ENCODE results near the gene CCDC187.
"Not testable (repeated sequence)": the region's sequence is repeated elsewhere in the genome, so short reads cannot be mapped to it uniquely, and the experiment has no call there.

CCDC187 gene

GRCh38 chr9:136282272-136282861, 21.5 kb downstream of the CCDC187 start:
- DNase-seq = no peak

- DNase-seq = no peak
Observed at GRCh38 chr9:136281421-136282271, 22.2 kb downstream of the CCDC187 start.

GRCh38 chr9:136280535-136281315, 23.2 kb downstream of the CCDC187 start:
- no peak for DNase-seq

DNA sequence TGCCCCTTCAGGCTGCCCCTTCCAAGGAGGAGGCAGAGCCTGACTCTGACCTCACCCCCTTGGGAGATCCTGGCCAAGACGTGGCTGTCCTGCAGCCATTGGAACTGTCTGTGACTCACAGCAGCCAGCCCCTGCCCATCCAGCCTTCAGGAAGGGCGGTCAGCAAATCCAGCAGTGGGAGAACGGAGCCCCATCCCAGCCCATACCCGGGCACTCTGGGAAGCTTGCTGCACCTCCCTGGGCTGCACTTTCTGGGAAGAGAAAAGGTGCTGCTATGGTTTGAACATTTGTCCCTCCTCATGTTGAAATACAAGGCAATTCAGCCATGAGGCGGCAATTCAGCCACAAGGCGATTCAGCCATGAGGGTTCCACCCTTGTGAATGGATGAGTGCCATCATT, 24.4 kb downstream of the CCDC187 start:
- no peak for DNase-seq

- no peak for DNase-seq
Observed at GRCh38 chr9:136278894-136279293, 25.0 kb downstream of the CCDC187 start.

DNA sequence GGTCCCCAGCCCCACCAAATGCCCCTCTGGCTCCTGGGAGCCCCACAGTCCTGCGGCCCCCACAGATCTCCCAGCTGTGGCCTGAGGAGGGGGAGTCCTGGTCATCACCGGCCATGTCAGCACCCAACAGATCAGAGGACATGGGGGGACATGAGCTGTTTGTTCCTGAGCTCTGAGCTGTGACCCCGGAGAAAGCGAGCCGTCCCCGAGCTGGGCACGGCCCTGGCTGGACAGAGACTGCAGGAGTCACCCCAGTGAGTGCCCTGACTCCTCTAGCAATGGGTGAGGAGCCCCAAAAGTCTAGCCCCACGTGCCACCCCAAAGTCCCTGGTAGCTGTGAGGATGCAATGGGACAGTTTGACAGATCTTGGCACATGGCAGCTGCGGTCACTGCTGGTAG, 25.7 kb downstream of the CCDC187 start:
- DNase-seq = no peak

- DNase-seq = no peak
Observed at GRCh38 chr9:136277746-136278145, 26.1 kb downstream of the CCDC187 start.

GRCh38 chr9:136276716-136277115, 27.2 kb downstream of the CCDC187 start:
- no peak for DNase-seq

GRCh38 chr9:136275655-136276429, 28.1 kb downstream of the CCDC187 start:
- DNase-seq = no peak

- DNase-seq = no peak
Observed at GRCh38 chr9:136274786-136275654, 28.9 kb downstream of the CCDC187 start.

DNA sequence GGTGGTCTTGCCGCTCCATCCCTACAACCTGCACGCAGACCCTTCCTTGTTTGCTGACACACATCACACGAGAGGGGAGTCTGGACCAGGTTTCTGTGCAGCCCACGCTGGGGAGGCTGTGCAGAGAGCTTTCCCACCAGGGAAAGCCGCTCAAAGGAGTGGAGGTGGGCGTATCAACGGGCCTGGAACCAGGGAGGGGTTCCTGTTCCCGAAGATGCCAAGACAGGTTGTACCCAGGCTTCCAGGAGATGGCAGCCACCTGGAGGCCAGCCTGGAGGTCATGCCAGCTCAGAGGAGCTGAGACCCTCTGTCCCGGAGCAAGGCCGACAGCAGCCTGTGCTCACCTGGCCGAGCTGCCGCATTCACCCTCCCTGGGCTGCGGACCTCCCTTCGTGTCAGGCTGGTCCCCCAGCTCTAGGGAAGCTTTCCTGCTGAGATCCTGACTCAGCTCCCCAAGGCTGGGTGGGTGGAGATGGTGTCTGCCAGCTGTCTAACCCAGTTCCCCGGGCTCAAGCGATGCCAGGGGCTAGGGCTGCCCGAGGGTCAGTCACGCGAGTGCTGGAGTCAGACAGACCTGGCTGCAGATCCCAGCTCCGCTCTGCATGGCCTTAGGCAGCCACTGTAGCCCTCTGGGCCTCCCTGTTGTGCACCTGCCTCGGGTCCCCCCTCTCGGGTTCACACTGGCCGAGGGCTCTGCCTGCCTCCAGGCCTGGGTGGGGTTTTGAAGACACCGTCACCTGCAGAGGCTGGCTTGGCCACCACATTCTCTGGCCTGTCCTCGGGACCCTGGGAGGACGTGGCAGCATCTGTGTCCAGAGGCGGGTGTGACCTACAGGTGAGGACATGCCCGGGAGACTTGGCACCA, 29.7 kb downstream of the CCDC187 start:
- no peak for DNase-seq

DNA sequence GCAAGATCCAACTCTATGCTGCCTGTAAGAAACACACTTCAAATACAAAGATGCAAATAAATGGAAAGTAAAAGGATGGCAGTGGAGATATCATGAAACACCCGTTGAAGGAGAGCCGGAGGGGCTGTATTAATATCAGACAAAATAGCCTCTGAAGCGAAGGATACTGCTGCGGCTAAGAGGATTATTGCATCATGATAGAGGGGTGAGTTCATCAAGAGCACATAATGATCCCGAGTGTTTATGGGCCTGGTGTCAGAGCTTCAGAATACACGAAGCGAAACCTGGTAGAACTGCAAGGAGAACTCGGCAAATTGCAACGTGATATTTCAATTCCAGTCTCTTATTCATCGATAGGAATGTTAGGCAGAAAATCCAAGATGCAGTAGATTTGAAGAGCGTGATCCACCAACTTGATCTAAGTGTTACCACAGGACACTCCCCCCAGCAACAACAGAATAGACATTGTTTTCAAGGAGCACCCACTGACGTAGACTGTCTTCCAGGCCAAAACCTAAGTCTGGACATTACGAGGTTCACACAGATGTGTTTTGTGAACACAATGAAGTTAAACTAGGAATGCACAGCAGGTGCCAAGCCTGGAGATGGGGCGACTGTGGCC, 30.5 kb downstream of the CCDC187 start:
- DNase-seq = no peak

GRCh38 chr9:136270173-136270705, 33.7 kb downstream of the CCDC187 start:
- no peak for DNase-seq

GRCh38 chr9:136268735-136269134, 35.2 kb downstream of the CCDC187 start:
- no peak for DNase-seq

GRCh38 chr9:136268318-136268717, 35.6 kb downstream of the CCDC187 start:
- no peak for DNase-seq

DNA sequence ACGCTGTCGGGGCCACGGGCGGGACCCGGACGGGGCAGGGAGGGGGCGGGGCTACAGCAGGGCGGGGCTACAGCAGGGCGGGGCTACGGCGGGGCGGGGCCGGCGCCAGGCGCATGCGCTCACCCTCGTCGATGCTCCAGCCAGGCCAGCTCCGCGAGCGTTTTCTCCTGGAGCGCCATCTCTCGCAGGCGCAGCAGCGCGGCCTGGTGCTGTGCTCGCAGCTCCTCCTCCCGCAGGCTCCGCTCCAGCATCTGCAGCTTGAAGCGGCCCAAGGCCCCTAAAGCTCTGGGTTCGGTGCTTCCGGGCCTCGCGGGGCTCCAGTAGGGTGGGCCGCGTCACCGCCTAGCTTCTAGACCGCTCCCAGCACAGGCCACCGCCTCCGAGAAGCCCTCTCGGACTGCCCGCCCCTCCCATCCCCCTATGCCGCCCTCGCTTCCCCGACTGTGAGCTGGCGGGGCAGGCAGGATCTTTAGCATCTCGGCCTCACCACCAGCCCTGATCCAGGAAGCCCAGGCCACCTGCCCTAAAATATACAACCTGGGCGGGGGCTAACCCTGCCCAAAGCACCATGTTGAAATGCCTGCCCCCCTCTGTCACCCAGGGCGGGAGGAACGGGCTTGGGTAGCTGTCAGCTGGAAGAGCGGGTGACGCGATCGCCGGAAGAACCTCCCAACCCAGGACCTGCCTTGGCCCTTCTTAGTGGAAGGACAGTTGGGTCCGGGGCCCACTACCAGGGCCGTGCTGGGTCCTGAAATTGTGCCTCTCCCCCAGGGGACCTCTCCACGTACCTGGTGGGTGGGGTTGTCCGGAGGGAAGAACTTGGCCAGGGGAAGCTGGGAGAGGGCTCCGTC, 36.4 kb downstream of the CCDC187 start:
- DNase-seq = no peak

- DNase-seq = not testable (repeated sequence)
Observed at GRCh38 chr9:136266641-136267040, 37.3 kb downstream of the CCDC187 start.

DNA sequence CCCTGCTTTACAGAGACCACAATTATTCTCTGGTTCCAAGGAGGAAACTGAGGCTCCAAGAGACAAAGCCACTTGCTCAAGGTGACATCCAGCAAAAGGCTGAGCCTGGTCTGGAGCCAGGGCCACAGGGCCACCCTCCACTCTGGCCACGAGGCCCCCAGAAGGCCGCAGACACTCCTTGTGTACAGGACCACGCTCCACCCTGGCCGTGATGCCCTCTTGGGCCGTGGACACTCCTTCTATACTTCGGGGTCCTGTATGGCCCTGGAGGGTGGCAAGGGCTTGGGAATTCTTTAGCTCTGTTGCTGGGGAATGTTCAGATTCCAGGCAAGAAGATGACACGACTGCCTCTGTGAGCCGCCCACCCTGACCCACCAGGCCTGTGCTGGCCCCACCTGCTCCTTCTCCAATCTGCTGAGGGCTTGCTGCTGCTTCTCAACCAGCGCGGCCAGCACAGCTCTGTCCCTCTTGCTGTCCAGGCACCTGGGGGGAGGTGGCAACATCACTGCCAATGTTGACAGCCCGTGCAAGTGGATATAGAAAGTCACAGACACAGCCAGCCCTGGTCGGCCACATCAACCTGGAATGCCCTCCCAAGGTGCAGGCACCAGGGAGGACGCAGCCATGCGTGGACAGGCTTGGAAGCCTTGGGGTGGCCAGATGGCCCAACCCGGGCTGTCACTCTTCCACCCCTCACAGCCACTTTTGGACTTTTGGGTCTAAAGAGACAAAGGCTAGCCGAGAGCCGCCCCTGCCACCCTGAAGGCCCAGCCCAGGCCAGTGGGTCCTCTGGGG, 38.1 kb downstream of the CCDC187 start:
- DNase-seq = no peak

Measured in NCI-H524 treated with DMSO at 0.1 percent for 48 hours (cell line).